HG03095 (cell line): ENCODE measurements around the gene TPP2.

Source experiments
- ATAC-seq: cut with Tn5 transposase; IDR thresholded peaks from one replicate; pipeline ENCODE4 v1.9.1; 2021; ENCODE audit warnings: moderate library complexity; ENCODE audit not compliant: unreplicated experiment

The TPP2 gene

DNA sequence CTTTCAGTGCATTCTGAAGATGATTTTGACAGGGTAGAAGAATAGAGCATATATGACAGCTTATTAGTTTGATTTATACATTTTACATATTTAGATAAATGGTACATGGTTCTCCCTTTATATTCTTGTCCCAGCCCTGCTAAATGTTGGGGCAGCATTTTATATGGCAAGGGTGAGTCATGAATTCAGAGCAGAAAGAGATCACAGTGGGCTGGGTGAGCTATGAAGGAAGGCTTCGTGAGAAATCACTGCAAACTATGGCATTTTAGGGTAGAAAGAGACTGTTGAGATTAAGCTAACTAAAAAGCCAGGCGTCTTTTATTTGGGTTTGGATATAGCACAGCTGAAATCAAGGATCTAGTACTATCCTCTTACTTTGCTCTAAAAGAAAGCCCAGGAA is 122.0 kb downstream of the TPP2 start:
- ATAC-seq = no peak

DNA sequence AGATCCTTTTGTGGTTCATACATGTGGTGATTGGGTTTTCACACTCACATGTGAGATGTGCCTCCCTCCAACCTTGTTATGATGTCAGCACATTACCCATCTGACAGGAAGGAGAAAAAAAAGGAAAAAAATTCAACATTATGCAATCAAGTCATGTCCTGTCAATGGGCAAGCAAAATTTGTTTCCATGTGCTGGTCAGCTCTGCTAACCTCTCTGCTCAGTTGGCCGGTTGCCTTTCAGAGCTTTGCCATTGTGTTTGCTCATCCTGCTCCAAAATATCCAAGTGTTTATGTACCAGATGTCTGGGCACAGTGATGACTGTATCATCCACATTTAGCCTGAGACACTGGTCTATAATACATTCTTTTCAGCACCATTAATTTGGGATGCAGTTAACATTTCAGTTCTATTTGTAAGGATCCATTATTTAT is 125.0 kb downstream of the TPP2 start:
- no peak for ATAC-seq

DNA sequence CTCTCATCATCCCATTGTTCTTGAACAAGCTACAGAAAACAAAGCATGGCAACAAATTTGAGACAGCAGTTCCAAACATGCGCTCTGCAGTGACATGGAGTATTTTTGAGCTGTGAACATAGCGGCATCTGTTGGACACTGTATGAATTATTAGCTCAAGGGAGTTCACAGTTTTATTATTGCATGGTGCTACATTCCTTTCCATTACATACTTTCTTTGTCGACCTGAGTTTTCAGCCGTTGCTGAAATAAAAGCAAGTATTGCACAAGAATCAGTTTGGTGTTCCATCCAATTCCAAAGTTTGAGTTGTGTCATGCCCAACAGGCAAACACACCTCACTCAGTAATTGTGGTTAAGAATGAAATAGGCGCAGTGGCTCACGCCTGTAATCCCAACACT is 128.1 kb downstream of the TPP2 start:
- ATAC-seq = no peak

DNA sequence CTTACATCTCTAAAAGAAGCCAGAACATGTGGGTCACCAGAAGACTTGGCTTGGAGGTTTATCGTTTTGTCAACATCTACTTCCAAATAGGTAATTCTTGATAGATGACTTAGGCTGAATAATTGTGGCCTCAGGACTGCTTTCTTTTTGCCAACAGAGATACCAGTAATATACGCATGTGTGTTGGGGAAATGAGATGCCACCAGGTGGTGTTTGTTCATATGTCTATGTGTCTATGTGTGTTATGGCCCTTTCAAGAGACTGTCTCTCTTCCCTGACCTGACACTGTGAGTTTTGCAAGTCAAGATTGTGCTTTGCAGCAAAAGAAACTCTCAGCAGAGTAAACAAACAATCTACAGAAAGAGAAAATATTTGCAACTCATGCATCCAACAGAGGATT is 129.6 kb downstream of the TPP2 start:
- ATAC-seq = peak; percentile 60
